DOHH2 (cell line): Measurements from ENCODE around the gene KCNMA1.

ENCODE experiments used
- H3F3A ChIP-seq: fragments of 200-600 bp; sonication (generic), shearing (Covaris generic); 2 replicates; pipeline ENCODE4 v1.6.0; 2016; ENCODE audit warnings: antibody characterized with exemption, mild to moderate bottlenecking; ENCODE audit not compliant: control insufficient read depth, insufficient read depth
- H3K27ac ChIP-seq: fragments of 200-600 bp; sonication (generic); 2 replicates; pipeline ENCODE4 v1.5.1; 2014; ENCODE audit warnings: low read depth, mild to moderate bottlenecking, low read length, moderate library complexity
- H3K27me3 ChIP-seq: fragments of 200-600 bp; sonication (generic); 2 replicates; pipeline ENCODE4 v1.6.1; 2014; ENCODE audit warnings: mild to moderate bottlenecking, low read length, mixed read lengths; ENCODE audit not compliant: control insufficient read depth
- H3K36me3 ChIP-seq: fragments of 200-600 bp; sonication (generic); 2 replicates; pipeline ENCODE4 v1.6.1; 2014; ENCODE audit warnings: mild to moderate bottlenecking, low read length, moderate library complexity, mixed read lengths; ENCODE audit not compliant: control insufficient read depth
- H3K4me1 ChIP-seq: fragments of 200-600 bp; sonication (generic); 2 replicates; pipeline ENCODE4 v1.6.1; 2014; ENCODE audit warnings: mild to moderate bottlenecking, low read length, mixed read lengths; ENCODE audit not compliant: control insufficient read depth
- H3K4me2 ChIP-seq: fragments of 200-600 bp; sonication (generic); 2 replicates; pipeline ENCODE4 v1.6.0; 2014; ENCODE audit warnings: mild to moderate bottlenecking, low read length, moderate library complexity
- H3K4me3 ChIP-seq: fragments of 200-600 bp; sonication (generic); 2 replicates; pipeline ENCODE4 v1.5.1; 2014; ENCODE audit warnings: mild to moderate bottlenecking, low read length, mixed read lengths
- H3K79me2 ChIP-seq: fragments of 200-600 bp; sonication (generic); 2 replicates; pipeline ENCODE4 v1.6.1; 2014; ENCODE audit warnings: mild to moderate bottlenecking, low read length, mixed read lengths; ENCODE audit not compliant: control insufficient read depth
- H3K9me2 ChIP-seq: fragments of 200-600 bp; sonication (generic); replicated peaks from 2 replicates; pipeline ENCODE4 v1.6.1; 2014; ENCODE audit warnings: mild to moderate bottlenecking, low read length, mixed read lengths; ENCODE audit not compliant: control insufficient read depth
- H3K9me3 ChIP-seq: fragments of 200-600 bp; sonication (generic); 2 replicates; pipeline ENCODE4 v1.6.1; 2014; ENCODE audit warnings: antibody characterized with exemption, low read length, mixed read lengths; ENCODE audit not compliant: control insufficient read depth, insufficient read depth
- H4K20me1 ChIP-seq: fragments of 200-600 bp; sonication (generic); 2 replicates; pipeline ENCODE4 v1.6.0; 2014; ENCODE audit warnings: low read depth, mild to moderate bottlenecking, antibody characterized with exemption, low read length, moderate library complexity; ENCODE audit not compliant: control insufficient read depth, insufficient read depth
- CTCF ChIP-seq: fragments of 200-600 bp; sonication (generic); IDR thresholded peaks from one replicate; pipeline ENCODE4 v1.5.1; 2014; ENCODE audit warnings: antibody characterized with exemption, mild to moderate bottlenecking, low read depth, low read length; ENCODE audit not compliant: poor library complexity, severe bottlenecking
- EZH2phosphoT487 ChIP-seq: fragments of 200-600 bp; sonication (generic); IDR thresholded peaks from 2 replicates; pipeline ENCODE4 v1.6.1; 2017; ENCODE audit warnings: borderline replicate concordance, mild to moderate bottlenecking, antibody characterized with exemption, low read length, moderate library complexity, mixed read lengths

The KCNMA1 gene

GRCh38 chr10:77318739-77319138, 318.9 kb downstream of the KCNMA1 start:
- Histone ChIP-seq H3K9me2 (no peaks in the 10 kb centered on the region), H3K4me1 (no peaks in the 10 kb centered on the region), H3K4me2 (no peak overlapping the region), H3K36me3 (no peaks in the 10 kb centered on the region), H3K27me3 (no peaks in the 10 kb centered on the region), H3K9me3 (no peaks in the 10 kb centered on the region), H3K4me3 (no peak overlapping the region), H4K20me1 (no peaks in the 10 kb centered on the region), H3K27ac (no peak overlapping the region), H3K79me2 (no peaks in the 10 kb centered on the region), H3F3A (no peaks in the 10 kb centered on the region)
- TF ChIP-seq CTCF (no peak), EZH2phosphoT487 (no peak)

GRCh38 chr10:77317221-77317620, 320.4 kb downstream of the KCNMA1 start:
- Histone ChIP-seq H3K4me2 (no peak overlapping the region), H3K9me2 (no peaks in the 10 kb centered on the region), H3F3A (no peaks in the 10 kb centered on the region), H4K20me1 (no peaks in the 10 kb centered on the region), H3K9me3 (no peaks in the 10 kb centered on the region), H3K4me1 (no peaks in the 10 kb centered on the region), H3K27me3 (no peaks in the 10 kb centered on the region), H3K4me3 (no peak overlapping the region), H3K27ac (no peak overlapping the region), H3K79me2 (no peaks in the 10 kb centered on the region), H3K36me3 (no peaks in the 10 kb centered on the region)
- no peak for TF ChIP-seq EZH2phosphoT487
- no peak for TF ChIP-seq CTCF

- Histone ChIP-seq H3K4me2 (no peak overlapping the region), H3K4me3 (no peak overlapping the region), H3K27ac (no peak overlapping the region), H3F3A (no peaks in the 10 kb centered on the region), H3K36me3 (no peaks in the 10 kb centered on the region), H3K79me2 (no peaks in the 10 kb centered on the region), H3K9me3 (no peaks in the 10 kb centered on the region), H3K27me3 (no peaks in the 10 kb centered on the region), H4K20me1 (no peaks in the 10 kb centered on the region), H3K9me2 (no peaks in the 10 kb centered on the region), H3K4me1 (no peaks in the 10 kb centered on the region)
- no peak for TF ChIP-seq CTCF
Observed at GRCh38 chr10:77315496-77316129, 322.0 kb downstream of the KCNMA1 start.
